ENCODE measurements around the gene FAM240A. TPM values are rescaled to one million over a fixed set of nuclear protein-coding genes. Genes with fewer than 3 reads are reported as not detected.
"Not testable (repeated sequence)": the region's sequence is repeated elsewhere in the genome, so short reads cannot be mapped to it uniquely, and the experiment has no call there.

Gene FAM240A
- not detected in 2 replicates for total RNA-seq

DNA sequence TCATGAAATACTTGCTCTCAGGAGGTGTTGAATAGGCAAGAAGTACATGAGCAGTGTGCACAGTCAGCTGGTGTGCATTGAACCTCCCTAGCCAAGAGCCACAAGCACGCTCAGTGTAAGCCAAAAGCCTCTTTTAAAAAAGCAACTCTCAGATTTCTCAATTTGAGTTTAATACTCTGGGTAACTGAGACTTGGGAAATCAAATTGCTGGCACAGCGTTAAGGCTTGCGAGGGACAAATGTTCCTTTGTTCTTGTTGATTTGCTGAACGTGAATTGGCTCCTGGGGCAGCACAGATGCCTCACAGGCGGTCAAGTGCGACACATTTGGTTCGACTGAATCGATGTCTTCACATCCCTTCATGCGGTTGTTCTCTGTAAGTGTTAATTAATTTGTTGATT lies at the start of gene FAM240A:
Gene FAM240A (plus strand): TSS at position 202 of the 400 bp plus-strand sequence. CDS start 159 bp downstream, at position 361.
- no peak for DNase-seq (ENCODE audit: low read depth in 2 of 2)

DNA sequence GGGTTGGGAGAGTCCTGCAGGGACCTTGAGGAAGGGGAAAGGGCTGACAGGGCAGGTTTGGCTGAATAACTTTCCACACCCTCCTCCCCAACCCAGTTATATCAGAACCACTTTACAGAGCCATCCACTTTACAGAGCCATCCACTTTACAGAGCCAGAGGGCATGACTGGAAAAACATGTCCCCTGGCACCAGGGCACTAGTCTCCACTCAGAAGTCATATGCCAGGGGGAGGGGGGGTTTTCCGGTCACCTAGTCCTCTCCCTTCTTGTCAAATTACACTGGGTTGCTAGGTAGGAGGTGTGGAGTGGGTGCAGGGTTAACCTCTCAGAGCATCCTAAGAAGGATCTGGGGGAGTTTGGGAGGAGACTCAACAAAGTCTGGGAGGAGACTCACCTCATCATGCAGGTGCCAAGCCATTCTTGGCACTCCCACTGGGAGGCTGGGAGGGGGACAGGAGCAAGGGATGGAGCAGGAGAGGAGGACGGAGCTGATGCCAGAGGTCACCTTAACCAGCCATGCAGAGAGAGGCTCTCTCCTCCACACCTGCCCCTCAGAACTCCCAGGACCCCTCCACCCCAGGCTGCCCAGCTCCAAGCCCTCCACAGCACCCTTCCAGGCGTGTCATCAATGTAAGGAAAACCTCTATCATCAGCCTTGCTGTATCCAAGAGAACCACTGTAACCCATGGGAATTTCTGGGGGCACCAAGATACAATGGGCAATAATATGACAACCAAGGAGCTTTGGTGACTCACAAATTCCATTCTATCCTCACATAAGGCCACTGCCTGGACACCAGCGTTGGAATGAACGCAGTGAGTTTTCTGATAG lies 47.9 kb upstream of the FAM240A start:
- no peak for DNase-seq (ENCODE audit: low read depth in 2 of 2)

DNA sequence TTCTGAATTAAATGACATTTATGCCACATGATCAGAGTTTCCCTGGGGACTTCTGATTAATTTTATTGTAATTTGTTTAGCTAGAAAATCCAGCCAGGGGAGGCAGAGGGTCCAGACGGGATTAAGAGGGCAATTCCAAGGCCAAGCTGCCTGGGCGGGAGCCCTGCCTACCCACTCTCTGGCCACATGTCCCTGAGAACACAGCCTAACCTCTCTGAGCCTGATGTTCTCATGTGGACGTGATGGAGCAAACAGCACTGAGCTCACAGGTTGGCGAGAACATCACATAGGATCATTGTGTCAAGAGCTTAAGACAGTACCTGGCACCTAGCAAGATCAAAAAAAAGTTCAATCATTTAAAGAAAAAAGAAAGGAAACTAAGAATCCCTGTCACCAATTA lies 47.2 kb upstream of the FAM240A start:
- DNase-seq (ENCODE audit: low read depth in 2 of 2), result no peak

DNA sequence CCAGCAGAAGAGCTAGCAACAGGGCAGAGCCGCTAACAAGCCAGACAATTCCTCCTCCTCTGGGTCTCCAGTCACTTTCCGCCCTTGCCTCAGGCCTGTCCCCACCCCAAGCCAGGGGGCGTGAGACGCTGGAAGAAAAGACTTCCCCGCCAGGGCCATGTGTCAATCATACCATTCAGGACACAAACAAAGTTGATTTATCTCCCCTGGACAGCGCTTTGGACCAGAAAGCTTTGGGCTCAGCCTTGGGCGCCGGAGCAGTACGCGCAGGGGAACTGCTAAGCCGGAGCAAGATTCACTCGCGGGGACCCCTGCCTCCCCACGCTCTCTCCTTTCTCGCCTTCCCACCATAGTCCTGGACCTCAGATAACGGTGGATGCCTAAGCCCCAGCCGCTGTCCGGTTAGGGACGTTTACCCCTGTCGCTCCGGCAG lies 46.7 kb upstream of the FAM240A start:
- peak in 1 of 2 donors; percentile 14 for DNase-seq (ENCODE audit: low read depth in 2 of 2)

DNA sequence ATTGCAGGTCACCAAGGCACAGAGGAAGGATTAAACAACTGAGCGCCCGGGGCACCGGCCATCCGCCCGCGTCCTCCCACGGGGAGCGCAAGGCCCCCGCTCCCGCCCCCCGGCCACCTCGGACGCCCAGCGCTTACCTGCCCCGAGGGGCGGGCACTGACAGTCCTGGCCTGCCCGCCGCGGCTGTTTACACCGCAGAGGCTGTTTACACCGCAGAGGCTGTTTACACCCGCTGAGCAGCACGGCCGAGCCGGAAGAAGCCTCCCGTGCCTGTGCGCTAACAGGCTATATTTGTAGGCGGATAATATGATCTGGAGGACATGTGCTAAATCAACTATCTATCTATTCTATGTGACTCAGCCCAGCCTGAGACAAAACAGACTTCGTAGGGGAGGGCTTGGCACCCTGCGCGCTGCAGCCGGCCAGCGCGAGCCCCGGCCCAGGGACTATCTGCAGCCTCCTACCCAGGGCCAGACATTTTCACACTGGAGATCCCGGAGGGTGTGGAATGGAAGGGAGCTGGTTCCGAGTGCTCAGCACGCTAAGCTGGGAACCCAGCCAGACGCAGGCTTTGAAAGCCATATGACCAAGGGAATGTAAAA lies 46.2 kb upstream of the FAM240A start, which contains the start of gene LRRC2:
Gene LRRC2 (minus strand): TSS at position 263 of the 602 bp plus-strand sequence. CDS start 14,711 bp downstream, outside the sequence.
- DNase-seq (ENCODE audit: low read depth in 2 of 2), result peak; percentile 35 to 55

DNA sequence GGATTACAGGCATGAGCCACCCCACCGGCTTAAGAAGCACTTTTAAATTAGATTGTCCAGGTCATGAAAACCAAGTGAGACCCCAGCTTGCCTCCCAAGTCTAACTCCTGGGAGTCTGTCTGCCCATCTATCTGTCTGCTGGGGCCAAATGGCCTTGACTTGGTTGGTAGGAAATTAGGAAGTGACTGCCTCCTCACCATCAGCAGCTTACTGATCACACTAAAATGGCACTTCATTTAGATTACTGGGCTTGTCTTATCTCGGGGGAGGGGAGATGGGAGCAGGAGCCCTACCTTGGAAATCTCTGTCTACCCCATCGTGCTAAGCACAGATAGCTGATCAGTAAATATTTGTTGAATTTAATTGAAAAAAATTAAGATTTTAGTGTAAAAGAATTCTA lies 40.6 kb upstream of the FAM240A start:
- DNase-seq (ENCODE audit: low read depth in 2 of 2), result no peak

DNA sequence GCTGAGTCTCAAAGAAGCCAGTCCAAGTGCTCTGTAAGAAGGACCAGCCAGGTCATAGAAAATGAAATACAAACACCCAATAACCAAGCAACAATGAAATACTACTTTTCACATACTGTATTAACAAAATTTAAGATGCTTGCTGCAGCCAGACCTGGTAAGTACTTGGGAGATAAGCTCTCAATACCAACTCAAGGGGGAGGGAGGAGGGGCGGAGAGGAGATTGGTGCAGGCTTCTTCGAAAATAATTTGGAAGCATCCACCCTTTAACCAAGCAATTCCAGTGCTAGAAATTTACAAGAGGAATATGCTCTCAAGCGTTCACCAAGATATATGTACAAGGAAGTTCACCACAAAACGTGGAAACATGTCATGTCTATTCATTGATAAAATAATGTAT lies 38.6 kb upstream of the FAM240A start:
- DNase-seq (ENCODE audit: low read depth in 2 of 2), result no peak

DNA sequence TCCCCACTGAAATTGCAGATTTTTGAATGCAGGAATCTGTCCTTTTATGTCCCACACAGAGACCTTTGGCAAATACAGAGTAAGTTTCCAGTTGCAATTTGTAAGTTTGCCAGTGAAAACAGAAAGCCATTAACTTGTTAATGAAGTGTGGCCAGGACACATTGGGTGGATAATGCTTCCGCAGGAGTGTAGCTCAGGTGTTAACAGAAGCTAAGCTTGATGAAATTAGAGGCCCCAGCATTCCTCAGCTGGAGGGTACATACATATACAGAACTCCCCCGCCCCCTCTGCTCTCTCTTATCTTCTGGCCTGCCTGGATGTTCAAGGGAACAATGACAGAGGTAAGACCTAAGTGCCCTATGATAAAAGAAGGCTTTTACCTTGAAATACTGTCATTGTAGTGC lies 38.1 kb upstream of the FAM240A start:
- DNase-seq (ENCODE audit: low read depth in 2 of 2), result peak in 1 of 2 donors; percentile 11

DNA sequence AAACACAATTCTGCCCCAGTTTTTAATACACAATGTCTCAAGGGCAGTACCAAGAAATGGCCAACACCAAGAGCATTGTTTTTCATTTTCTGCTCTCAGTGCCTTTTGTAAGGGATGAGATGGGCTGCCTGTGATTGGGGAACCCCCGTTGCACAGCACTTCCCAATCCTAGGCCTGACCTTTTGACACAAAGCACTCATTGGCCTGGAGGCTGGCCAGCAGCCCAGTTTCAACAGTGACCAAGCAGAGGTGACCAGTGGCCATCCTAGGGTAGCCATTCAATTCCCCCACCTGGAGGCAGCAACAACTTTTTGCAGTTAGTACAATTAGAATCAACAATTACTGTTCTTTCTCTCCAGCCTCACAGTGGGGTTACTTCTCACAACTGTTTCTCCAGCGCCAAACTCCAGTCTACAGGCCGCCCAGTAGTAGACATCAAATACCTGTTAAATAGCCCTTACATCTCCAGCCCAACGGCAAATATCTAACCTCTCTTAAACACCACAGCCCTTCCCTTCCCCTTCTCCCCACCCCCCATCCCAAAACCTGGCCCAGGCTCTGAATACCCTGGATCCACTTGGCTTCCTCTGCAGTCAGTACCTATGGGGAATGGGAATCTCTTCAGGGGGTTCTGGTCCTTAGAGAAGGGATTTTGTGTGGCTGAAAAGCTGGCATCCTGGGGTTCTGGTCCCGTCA lies 37.3 kb upstream of the FAM240A start:
- no peak for DNase-seq (ENCODE audit: low read depth in 2 of 2)

DNA sequence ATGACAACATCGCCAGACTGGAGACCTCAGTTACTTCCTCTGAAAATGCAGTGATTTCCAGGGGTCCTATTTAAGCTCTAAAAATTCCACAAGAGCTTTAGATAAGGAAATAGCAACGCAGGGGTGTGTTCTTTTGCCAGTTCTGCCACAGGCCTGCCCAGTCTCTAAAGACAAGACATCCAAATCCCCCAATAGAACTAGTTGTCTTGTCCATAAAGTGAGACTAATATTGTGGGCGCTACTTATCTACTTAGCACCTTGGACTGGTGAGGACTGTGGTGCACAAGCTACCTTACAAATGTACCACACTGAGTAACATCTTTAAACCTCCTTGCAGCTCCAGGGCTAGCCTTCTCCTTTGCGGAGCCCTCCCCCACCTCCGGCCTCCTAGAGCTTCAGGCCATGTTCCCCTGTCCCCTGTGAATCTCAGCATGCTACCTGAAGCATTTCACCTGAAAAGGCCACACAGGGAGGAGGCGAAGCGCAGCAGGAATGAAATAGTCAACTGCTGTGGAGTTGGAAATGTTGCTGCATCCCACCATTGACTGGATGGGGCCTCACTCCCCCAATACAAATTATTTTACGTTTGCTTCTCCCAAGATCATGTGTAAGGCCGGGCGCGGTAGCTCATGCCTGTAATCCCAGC lies 36.6 kb upstream of the FAM240A start:
- DNase-seq (ENCODE audit: low read depth in 2 of 2), result no peak

DNA sequence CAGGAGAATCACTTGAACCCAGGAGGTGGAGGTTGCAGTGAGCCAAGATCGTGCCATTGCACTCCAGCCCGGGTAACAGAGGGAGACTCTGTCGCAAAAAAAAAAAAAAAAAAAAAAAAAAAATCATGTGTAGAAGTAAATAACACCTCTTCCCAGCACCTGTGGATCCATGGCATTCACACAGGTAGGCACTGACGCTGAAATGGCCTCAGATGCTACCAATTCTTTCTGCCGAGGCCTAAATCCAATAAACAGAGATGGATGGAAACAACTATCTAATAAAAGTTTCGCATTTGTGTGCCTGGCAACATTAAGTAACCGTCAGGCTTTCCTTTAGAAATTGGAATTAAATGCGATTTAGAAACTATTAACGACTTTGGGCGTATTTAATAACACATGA lies 35.9 kb upstream of the FAM240A start:
- no peak for DNase-seq (ENCODE audit: low read depth in 2 of 2)

DNA sequence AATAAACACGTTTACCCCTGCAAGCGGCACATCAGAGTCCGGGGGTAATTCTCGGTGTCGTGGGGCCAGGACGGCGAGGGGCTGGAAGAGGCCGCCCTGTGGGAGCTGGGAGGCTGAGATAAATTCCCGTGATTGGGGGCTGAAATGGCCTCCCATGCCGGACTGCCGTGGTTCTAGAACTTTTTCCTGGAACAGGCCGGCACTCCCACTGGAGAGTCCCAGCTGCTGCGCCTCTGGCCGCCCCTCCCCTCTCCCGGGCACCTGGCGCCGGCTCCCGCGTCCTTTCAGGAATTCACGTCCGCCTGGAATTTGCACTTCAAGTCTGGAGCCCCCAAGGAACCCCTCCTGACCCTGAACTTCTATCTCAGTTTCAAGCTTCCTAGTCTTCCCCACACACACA lies 35.4 kb upstream of the FAM240A start:
- DNase-seq (ENCODE audit: low read depth in 2 of 2), result no peak

DNA sequence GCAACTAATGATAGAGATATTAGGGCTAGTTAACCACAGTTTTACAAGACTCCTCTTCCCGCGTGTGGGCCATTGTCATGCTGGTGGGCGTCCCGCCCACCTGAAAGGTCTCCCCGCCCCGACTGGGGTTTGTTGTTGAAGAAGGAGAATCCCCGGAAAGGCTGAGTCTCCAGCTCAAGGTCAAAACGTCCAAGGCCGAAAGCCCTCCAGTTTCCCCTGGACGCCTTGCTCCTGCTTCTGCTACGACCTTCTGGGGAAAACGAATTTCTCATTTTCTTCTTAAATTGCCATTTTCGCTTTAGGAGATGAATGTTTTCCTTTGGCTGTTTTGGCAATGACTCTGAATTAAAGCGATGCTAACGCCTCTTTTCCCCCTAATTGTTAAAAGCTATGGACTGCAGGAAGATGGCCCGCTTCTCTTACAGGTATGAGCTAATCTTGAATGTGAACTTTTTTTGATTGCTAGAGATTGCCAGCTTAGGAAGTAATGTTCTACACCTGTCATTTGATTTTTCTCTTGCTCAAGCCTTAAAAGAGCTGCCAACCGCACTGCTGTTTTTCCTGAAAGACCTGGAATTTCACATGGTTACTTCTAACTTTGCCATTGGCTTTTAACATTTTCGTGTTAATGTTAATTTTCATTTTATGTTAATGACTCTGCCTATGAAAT lies 34.6 kb upstream of the FAM240A start:
- not testable (repeated sequence) for DNase-seq (ENCODE audit: low read depth in 2 of 2)

DNA sequence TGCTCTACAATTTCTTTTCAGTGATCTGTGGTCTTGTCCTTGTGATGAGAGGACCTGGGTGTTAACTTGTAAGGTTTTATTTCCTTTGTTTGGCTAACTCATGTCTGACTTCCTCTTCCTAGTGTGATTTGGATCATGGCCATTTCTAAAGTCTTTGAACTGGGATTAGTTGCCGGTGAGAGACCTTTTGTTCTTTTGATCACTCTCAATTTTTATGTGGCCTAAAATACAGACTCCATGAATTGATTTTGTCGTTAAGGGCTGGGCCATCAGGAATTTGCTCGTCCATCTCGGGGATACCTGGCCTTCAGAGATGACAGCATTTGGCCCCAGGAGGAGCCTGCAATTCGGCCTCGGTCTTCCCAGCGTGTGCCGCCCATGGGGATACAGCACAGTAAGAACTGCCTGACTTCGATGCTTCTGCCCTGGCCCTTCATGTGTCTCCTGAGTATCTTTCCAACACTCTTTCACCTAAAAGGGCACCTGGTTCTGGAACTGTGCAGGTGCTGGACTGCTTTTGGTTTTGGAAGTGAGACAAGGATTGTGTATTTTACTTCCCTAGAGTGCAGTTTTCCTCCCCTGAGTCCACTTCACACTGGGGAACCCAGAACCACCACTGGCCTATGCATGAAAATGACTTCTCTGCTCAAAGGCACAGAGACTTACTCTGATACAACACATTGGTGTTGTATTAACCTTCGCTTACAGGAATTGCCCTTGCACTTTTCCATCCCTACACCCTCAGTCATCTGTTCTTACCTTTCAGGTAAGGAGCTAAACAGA lies 33.2 kb upstream of the FAM240A start:
- DNase-seq (ENCODE audit: low read depth in 2 of 2), result peak; percentile 50 to 52

DNA sequence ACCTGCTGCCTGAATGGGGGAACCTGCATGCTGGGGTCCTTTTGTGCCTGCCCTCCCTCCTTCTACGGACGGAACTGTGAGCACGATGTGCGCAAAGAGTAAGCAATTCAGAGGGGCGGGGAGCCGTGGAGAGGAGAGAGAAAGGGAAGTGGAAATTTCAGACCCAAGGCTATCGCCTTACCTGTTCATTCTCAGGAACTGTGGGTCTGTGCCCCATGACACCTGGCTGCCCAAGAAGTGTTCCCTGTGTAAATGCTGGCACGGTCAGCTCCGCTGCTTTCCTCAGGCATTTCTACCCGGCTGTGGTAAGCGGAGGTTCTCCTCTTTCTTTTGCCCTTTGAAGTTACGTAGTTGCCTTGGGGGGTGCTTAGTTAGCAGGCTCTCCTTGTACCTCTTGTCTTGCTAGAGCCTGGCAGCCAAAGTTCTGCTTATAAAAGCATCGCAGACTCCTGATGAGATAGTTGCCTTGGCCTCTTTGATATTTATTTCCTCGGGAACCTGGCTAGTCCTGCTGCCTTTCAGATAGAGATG lies 32.5 kb upstream of the FAM240A start:
- DNase-seq (ENCODE audit: low read depth in 2 of 2), result no peak

DNA sequence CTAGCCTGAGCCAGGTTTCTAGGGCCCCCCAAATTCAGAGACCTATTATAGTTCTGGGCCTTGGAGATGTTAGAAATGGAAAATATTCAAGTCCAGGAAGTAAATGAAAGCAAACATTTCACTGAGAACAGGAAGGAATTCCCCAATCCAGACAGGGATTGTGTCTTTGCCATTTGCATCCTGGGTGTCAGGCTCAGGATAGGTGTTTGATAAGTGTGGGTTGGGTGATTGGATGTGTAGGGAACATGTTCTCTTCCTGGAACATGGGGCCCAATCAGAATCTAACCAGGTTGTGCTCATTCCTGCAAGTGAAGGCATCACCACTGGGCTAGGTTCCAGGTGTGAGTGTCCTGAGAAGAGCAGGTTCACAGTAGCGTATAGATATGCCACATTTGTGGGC lies 31.6 kb upstream of the FAM240A start:
- no peak for DNase-seq (ENCODE audit: low read depth in 2 of 2)

DNA sequence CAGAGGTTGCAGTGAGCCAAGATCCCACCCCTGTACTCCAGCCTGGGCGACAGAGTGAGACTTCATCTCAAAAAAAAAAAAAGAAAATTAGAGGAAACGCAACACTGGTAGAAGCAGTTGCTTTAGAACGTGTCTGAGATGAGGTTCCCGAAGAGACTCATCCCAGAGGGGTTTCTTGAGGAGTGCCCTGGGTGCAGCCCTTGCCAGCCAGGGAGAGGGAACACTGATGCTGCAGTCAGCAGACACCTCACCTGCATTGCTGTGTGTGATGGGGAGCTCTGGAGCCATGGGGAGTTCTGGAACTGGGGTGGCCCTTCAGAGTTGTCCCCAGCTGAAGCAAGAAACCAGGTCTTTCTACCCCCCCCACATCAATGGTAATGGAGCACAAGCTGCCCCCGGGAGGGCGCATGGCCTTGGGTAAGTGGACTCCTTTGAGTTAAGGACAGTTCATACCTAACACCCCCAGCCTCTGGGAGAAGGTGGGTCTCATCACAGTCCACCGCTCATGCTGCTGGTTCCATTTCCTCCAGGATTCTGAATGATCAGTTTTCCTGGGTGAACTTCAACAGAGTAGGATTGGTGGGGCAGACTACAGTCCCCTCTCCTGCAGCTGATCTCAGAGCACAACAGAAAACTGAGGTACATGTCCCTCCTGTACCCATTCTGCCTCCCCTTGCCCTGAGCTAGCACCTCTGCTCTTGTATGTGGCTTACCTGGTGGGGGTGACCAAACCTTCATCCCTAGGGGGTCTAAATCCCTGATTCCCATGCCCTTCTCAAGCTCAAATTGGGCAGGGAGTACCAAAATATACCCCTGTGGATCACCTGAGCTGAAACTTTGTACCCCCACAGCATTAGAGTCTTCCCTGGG lies 27.5 kb upstream of the FAM240A start:
- no peak for DNase-seq (ENCODE audit: low read depth in 2 of 2)

DNA sequence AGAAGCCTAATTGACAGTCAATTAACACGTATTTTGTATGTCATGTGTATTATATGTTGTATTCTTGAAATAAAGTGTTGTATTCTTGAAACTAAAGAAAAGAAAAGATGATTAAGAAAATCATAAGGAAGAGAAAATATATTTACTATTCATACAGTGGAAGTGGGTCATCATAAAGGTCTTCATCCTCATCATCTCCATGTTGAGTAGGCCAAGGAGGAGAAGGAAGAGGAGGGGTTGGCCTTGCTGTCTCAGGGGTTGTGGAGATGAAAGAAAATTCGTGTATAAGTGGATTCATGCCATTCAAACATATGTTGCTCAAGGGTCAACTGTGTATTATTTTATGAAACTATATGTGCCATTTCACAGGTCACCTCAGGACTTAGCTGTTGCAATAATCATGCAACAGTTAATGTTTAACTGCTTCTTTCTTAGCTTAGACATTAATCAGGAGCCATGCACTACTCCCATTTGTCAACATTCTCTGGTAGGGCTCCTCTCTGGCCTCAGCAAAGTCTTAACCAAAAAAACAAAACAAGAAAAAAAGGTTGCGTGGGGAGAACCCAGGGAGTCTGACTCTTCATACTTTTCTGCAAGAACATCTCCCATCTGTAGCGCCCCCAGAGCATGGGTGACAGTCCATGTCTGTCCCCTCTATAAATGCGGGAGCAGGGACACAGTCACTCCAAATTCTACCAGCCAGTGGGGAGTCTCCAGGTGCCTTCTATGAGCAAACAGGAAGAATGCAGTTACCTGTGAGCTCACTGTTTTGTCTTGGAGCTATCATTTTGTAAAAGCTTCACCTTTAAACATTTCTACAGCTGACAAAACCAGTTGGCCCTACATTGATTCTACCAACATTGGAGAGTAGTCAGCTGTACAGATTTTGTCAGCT lies 26.3 kb upstream of the FAM240A start:
- DNase-seq (ENCODE audit: low read depth in 2 of 2), result no peak

Measured in lung microvascular endothelial cell (primary cell).